ENCODE data around the gene SORCS3.

The SORCS3 gene

GRCh38 chr10:104881740-104882139, 240.7 kb downstream of the SORCS3 start:
- DNase-seq (ENCODE audit: low spot score), result no peak
- in situ Hi-C loops (cut with MboI; ENCODE audit: low pct_unique_long_range_greater_than_20kb, low sequenced_read_pairs, unreplicated experiment), result no loop called here
- TF ChIP-seq, protein P1, sequence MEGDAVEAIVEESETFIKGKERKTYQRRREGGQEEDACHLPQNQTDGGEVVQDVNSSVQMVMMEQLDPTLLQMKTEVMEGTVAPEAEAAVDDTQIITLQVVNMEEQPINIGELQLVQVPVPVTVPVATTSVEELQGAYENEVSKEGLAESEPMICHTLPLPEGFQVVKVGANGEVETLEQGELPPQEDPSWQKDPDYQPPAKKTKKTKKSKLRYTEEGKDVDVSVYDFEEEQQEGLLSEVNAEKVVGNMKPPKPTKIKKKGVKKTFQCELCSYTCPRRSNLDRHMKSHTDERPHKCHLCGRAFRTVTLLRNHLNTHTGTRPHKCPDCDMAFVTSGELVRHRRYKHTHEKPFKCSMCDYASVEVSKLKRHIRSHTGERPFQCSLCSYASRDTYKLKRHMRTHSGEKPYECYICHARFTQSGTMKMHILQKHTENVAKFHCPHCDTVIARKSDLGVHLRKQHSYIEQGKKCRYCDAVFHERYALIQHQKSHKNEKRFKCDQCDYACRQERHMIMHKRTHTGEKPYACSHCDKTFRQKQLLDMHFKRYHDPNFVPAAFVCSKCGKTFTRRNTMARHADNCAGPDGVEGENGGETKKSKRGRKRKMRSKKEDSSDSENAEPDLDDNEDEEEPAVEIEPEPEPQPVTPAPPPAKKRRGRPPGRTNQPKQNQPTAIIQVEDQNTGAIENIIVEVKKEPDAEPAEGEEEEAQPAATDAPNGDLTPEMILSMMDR (IDR thresholded peaks at IDR 0.05; ENCODE audit: extremely low read depth, insufficient read depth, missing control alignments), result no peak

DNA sequence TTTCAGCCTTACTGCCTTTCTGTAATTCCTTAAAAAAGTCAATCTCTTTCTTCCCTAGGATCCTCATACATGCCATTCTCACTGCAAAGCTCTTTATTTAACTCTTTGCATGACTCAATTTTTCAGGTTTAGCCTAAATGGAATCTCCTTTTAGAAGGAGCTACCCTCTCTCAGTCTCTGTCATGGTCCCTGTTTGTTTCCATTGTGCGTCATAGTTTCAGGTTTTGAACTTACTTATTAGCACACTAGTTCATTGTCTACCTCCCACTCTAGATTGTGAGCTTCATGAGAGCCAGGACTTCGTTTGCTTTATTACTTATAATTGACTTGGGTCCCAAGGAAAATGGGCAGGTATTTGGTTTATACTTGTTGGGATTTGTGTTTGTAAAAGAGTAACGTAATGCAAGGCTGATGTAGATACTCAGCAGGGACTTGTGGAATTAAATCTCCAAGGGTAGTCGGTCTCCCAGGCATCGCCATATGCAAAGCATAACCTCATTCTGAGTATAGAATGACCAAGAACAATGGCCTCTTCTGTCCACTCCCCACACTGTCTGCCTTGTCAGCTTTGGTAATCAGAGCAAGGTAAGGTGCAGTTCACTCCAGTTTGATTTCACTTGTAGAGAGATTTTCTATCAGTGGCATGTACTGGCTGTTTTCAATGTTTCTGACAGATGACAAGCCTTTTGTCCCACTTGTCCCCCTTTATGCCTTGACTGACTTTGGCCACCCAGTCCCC, 252.0 kb downstream of the SORCS3 start:
- in situ Hi-C loops (cut with MboI; ENCODE audit: low pct_unique_long_range_greater_than_20kb, low sequenced_read_pairs, unreplicated experiment), result no loop called here
- TF ChIP-seq, protein P1 (IDR thresholded peaks at IDR 0.05; ENCODE audit: extremely low read depth, insufficient read depth, missing control alignments), result no peak
- DNase-seq (ENCODE audit: low spot score), result no peak

- no peak for DNase-seq (ENCODE audit: low spot score)
- in situ Hi-C loops (cut with MboI; ENCODE audit: low pct_unique_long_range_greater_than_20kb, low sequenced_read_pairs, unreplicated experiment), result no loop called here
These were observed 252.6 kb downstream of the SORCS3 start for GRCh38 chr10:104893701-104894100.

DNA sequence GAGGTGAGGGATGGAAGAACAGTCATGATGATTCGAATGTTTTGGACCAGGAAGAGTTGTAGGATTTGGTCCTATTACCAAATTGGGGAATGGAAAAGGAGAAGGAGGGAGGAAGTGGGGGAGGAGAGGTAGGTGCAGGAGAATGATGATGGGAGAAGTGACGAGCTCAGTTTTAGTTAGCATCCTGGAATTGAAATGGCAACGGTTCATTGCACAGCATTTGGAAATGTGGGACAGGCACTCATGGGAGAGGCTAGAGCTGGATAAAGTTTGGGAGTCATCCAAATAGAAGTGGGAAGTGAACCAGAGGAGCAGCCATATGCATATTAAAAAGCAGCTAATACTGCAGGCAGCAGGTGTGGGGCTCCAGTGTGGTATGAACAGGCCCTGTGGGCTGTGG, 253.6 kb downstream of the SORCS3 start:
- TF ChIP-seq, protein P1 (IDR thresholded peaks at IDR 0.05; ENCODE audit: extremely low read depth, insufficient read depth, missing control alignments), result no peak
- in situ Hi-C loops (cut with MboI; ENCODE audit: low pct_unique_long_range_greater_than_20kb, low sequenced_read_pairs, unreplicated experiment), result no loop called here
- no peak for DNase-seq (ENCODE audit: low spot score)

More at GRCh38 chr10:104893701-104894100, 252.6 kb downstream of the SORCS3 start:
- TF ChIP-seq, protein P1 (IDR thresholded peaks at IDR 0.05; ENCODE audit: extremely low read depth, insufficient read depth, missing control alignments), result no peak

- DNase-seq (ENCODE audit: low spot score), result no peak
- in situ Hi-C loops (cut with MboI; ENCODE audit: low pct_unique_long_range_greater_than_20kb, low sequenced_read_pairs, unreplicated experiment), result no loop called here
- TF ChIP-seq, protein P1 (IDR thresholded peaks at IDR 0.05; ENCODE audit: extremely low read depth, insufficient read depth, missing control alignments), result no peak
These were observed 254.5 kb downstream of the SORCS3 start for GRCh38 chr10:104895541-104895940.

GRCh38 chr10:104895981-104896380, 254.9 kb downstream of the SORCS3 start:
- no peak for DNase-seq (ENCODE audit: low spot score)
- TF ChIP-seq, protein P1 (IDR thresholded peaks at IDR 0.05; ENCODE audit: extremely low read depth, insufficient read depth, missing control alignments), result no peak
- in situ Hi-C loops (cut with MboI; ENCODE audit: low pct_unique_long_range_greater_than_20kb, low sequenced_read_pairs, unreplicated experiment), result no loop called here
